GM20431 (cell line): Measurements from ENCODE around the gene ANKRD22.
"Not testable (repeated sequence)": the region's sequence is repeated elsewhere in the genome, so short reads cannot be mapped to it uniquely, and the experiment has no call there.

Experiments
- in situ Hi-C: fragments of 300-500 bp; cut with MseI, MboI; formaldehyde crosslinking; loops from one replicate; pipeline ENCODE4 v1.15.0; 2020; ENCODE audit warnings: low sequenced_read_pairs; ENCODE audit not compliant: unreplicated experiment

The ANKRD22 gene

DNA sequence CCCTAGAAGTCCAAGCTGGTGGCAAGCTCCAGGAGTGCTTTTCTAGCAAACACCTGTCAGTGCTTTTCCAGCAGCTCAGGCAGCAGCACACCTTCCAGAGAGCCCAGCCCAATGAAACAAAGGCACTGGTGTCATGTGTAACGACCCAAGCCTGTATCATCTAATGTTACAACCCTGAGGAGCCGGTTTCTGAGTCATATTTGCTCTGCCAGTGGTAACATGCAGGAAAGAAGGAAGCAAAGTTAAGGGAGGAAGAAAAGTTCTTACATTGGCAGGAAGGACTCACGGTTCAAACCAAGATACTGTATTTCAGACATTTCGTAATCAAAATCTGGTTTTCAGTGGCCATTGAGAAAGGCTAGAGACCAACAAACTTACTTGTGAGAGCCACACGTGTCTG lies at the start of gene ANKRD22:
ANKRD22 (minus strand) TSS at position 139 of the 400 bp plus-strand sequence. CDS start 237 bp downstream, outside the sequence.
- in situ Hi-C loops = no loop called here

DNA sequence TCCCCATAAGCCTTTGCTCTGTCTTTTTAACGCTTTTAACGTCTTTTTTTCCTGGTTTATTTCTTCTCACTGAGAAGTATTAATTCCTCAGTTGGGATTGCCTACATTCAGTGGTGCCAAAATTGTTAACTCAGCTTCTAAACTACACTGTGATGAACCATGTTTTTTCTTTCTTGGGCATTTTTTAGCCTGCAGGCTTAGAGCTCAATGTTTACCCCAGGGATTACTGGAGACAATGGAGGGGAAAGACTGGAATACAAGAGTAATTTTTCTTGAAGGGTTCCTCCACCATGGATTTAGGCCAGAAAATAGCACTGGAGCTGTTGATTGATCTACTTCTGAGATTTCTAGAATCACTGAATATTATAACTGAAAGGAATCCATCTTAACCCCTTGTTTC lies 48.2 kb upstream of the ANKRD22 start:
- in situ Hi-C loops = no loop called here

DNA sequence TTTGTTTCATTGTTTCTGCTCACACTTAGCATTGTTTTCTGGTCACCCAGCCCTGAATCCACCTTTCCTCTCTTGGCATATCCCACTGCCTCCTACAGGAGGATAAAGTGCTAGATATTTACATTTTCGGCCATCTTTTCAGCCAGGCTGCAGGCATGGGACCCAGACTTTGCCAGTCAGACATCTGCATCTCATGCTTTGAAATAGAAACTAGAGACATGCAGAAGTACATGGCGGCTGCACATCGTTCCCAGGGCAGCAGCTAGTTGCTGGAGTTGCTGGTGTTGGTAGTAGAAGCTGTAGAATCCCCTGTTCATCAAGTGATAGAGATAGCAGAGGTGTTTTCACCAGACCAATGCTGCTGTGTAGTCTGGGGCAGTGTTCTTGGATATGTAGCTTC lies 47.1 kb upstream of the ANKRD22 start:
- in situ Hi-C loops = no loop called here

DNA sequence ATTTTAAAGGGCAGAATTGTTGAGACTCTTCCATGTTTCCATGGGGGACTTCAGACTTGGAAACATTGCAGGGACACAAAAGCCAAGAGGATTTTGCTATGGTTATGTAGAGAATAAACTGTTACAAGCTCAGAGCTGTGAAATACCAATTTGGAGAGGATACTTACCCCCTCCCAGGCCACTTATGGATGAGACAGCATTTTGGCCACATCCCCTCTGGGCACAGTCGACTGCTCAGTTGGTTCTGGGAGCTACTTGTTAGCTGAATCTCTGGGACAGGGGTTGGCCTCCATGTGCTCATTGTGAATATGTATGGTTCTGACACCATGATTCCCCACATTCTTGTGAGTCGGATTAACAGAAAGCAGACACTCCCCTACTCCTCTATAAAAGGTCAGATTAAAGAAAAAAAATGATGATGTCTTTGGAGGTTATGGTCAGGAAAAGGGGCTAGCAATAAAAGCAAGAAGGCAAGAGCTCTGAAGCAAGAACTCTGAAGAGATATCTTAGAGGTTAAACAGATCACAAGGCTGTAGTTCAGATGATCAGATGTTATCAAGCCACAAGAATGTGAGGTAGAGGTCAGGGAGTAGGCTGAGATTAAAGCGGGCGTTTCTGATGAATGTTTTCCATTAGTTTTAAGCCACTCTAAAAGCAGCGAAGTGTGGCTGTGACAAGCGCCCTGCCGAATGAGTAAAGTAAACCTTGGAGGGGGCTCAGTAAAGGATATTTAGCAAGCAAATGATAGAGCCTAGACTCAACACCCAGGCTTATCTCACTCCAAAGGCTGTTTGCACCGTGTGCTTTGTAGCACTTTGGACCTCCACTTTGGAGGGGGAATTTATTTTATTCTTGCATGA lies 45.6 kb upstream of the ANKRD22 start:
- in situ Hi-C loops = no loop called here

DNA sequence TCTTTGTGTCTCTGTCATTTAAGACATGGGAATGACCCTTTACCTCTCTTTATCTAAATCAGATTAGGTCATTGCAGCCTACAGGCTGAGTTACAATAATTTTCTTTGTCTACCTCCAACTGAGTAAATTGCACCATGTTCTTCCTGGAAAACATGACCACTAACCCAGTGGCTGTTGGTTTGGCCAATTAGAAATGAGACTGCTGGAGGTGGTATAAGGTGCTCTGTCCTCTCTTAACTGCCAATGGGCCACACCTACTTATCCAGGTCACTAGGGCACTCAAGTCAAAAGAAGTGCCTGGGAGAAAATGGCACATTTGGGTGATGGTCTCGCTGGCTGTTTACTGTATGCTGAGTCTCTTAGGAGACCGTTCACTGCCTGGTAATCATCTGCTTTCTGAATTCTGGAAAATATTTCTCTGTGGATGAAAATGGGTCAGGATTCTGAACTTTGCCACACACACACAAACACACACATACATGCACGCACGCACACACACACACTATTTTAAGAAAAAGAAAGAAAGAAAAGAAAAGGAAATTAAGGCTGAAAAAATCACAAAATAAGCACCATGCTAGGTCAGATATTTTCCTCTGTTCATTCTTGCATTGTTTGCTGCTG lies 44.8 kb upstream of the ANKRD22 start:
- in situ Hi-C loops = no loop called here

DNA sequence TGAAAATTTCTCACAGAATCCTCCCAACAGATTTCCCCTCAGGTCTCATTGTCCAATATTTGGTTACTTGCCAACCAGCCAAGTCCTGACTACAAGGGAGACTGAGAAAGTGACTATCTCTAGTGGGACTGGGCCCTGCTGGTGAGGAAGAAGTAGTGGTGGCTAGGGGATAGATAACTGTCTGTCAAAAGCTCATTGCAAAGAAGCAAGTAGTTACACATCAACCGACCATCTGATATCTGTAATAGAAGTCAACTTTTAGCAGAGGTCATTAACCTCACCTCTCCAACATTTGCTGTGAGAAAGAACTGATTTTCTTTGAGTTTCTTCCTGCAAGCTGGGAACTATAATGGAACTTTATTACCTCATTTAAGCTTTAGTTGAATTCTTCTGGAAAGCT lies 43.6 kb upstream of the ANKRD22 start:
- in situ Hi-C loops = no loop called here

DNA sequence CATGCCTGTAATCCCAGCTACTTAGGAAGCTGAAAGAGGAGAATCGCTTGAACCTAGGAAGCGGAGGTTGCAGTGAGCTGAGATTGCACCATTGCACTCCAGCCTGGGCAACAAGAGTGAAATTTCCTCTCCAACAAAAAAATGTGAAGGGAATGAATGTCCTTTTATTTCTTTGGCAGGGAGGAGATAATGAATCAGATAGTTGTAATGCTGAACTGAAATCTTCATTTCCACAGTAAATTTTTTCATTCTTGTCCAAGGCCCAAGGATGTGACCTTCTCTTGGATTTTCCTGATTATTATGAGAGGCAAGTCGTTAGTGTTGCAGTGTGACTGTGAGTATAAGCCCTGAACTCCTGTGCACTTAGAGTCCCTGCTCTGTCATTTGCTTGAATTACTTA lies 42.0 kb upstream of the ANKRD22 start:
- in situ Hi-C loops = no loop called here

DNA sequence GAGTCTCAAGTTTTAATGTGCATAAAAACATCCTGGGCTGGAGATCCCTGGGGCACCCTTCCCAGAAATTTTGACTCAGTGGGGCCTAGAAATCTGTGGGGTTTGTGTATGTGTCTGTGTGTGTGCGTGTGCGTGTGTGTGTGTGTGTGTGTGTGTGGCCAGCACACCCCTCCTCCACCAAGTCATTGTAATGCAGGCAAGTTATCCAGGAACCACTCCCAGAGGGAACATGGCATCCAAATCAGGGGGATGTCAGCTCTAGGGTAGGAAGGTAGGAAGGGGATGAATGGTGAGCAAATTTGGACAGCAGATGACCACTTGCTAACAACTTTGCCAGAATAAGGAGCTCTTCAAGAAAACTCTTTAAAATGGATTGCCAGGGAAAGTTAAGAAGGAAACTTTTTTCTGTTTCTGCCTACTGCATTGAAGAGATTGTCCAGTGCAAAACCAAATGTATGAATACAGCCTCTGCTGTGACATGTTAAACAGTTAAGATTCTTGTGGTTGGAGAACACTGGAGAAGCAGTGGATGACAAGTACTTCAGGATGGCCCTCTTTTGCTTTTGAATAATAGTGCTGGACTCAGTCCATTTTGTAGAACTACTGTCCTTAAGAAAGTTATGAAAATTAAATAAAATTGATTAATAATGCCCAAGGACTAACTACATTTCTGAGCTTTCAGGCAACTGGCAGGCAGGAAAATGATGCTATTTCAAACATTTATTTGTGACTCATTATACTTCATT lies 40.8 kb upstream of the ANKRD22 start:
- in situ Hi-C loops = no loop called here

DNA sequence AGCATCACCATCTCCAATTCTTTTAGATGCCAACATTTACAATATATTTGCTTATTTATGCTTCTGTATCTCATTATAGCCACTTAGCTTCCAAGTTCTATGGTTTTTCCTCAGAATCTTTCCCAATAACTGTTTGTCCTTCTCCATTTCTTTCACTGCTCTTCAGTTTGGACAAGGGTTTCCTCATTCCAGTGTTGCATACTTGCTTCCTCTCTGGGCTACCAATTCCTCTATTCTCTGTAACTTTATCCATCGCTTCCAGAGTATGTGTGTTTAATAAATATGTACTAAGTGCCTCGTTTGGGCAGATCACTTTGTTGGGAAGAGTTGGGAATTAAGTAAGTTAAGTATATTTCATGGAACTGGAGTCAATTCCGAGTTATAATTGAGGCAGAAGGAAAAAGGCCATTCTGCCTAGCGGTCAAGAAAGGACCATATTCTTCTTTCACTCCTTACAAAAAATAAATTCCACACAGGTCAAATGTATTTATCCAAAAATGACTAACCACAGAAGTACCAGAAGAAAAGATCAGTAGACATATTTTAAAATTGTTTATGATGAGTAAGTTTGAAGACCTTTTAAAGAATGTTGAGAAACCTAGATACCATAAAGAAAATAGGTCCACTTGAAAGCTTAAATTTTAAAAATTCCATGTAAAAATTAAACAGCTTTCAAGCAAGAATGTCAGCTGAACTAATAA lies 39.2 kb upstream of the ANKRD22 start:
- in situ Hi-C loops = no loop called here

DNA sequence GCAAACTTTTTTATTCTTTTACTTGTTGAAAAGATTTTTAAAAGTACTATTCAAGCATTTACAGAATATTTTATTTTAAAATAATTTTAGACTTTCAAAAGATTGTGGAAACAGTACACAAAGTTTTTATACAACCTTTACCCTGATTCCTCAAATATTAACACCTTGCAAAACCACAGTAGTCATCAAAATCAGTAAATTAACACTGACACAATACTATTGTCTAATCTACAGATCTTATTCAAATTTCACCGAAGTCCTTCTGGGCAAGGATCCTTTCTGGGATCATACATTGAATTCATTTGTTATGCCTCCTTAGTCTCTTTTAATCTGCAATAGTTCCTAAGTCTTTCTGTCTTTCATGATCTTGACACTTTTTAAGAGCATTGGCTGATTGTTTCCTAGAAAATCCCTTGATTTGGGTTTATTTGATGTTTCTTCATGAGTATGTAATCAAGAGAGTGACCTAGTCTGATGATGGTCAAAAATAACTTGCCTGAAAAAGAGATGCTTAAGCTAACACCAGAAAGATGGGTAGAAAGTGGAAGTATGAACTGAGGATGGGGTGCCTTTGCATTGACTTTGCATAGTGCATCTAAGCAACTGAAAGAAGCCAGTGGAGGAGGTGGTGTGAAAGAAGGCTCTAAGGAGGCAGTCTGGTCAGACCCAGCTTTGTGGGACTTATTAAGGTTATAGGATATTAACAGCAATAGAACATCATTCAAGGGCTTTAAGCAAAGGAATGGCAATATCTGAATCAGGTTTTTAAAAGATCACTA lies 38.1 kb upstream of the ANKRD22 start:
- in situ Hi-C loops = no loop called here

DNA sequence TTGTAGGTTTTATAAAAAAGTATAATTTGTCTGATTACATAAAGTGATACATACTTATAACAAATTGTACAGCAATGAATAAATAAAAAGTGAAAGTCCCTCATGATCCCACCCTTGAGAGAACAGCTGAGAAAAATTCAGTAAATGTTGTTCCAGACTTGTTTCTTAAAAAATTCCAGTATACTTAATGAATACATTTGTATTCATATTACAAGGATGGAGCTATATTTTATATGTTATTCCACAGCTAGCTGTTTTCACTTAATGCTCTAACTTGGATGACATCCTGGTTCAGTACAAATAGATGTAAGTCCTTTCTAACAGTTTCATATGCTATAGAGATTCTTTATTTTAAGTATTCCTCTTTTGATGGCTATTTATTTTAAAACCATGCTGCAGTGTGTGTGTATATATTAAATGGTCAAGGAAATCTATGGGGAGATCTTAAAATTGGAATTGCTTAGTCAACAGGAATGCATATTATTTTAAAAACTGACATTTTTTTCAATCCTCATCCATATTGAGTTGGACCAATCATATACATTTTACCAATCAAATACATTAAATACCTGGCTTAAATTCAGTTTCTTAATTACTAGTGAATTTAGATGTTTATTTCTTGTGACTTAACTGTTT lies 37.3 kb upstream of the ANKRD22 start:
- in situ Hi-C loops = no loop called here

DNA sequence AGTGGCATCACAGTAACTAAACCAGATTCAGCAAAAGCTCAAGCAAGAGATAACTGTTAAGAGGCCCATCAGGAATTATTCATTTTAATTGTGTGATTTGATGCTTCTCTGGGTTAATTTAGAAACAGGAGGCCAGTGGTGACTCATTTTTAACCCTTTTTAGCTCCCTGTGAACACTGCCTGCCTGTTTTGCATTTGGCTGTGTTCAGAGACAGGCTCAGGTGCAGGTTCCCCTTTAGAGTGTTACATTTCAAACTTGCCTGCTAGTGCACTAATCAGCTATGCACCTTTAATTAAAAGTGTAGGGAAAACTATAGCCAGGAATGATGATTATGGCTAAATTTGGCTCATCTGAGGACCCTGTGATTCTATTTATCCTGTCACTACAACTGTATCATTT lies 34.9 kb upstream of the ANKRD22 start:
- in situ Hi-C loops = no loop called here

DNA sequence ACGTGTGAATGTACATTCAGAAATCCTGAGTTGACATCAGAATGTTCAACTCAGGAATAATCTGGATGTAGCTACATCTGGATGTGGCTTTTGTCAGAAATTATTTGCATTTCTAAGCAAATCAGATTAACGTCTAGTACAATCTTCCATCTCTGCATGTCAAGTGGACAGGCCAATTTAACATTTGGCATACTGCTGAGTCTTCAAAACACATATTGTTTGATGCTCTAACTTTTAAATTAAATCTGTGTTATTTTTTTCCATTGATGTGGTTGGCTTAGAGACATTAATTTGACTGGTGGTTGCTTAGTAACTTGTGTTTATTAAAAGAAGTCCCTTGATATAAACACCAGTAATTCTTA lies 31.8 kb upstream of the ANKRD22 start:
- in situ Hi-C loops = no loop called here

DNA sequence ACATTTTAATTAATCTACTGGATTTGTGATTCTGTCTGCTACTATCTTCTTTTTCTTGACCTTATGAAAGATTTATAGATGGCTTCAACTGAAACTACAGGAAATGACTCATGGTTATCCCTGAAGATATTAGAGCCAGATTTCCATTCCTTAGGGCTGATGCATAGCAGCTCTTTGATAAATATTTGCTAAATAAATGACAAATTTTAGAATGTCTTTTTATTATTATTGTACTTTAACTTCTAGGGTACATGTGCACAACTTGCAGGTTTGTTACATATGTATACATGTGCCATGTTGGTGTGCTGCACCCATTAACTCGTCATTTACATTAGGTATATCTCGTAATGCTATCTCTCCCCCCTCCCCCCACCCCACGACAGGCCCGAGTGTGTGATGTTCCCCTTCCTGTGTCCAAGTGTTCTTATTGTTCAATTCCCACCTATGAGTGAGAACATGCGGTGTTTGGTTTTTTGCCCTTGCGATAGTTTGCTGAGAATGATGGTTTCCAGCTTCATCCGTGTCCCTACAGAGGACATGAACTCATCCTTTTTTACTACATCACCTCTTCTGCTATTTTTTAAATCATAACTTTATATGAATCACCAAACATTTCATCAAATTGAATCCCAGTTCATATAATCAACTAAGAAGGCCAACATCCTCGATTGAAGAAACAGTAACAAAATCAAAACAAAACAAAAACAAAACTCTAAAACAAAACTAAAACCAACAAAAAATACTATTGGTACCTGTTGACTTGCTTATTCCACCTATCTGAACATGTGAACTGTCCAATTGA lies 31.2 kb upstream of the ANKRD22 start:
- in situ Hi-C loops = not testable (repeated sequence)

DNA sequence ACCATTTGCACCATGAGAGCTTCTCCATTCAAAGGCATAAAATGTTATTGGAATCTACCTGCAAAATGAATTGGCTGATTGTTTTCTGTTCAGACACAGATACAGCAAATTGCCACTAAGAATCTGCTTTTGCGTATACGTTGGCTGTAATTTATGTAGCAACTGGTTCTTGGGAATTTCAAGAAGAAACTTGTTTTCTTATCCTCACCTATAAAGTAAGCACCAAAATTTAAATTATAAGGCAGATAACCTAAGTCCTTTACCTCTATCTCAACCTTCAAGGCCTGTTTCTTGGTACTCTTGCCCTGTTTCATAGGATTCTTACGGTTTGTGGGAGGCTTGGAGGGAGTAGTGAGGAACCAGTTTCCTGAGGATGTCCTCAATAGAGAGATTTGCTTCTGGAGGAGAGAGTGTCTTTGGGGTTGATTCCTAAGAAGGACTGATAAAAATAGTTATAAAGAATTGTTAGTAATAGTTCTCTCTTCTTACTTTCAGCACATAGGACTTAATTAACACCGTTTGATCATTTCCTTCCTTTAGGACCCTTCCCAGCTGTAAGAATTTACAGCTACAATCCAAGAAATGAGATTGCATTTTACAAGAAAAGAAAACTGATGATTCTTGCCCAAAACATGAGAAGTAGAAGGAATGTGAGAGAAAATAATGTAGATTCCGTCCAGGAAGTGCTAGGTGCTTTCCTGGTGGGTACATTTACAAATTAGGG lies 30.4 kb upstream of the ANKRD22 start:
- in situ Hi-C loops = no loop called here

DNA sequence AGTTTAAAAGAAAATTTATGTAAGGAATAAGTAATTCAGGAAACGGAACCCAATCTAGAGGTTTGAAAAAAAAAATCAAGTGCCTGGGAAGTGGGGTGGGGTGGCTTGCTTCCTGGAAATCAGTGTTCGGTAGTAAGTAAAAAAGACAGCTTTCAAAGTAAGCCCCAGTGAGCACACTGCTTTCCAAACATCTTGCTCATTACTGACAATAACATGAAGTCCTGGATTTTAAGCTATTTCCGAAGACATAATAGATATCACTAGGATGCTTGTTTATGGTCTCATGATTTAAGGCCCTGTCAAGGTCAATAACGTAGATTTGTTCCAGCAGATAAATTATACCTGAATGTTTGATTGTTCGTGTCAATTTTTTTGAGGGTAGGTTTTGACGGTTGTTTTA lies 29.7 kb upstream of the ANKRD22 start:
- in situ Hi-C loops = no loop called here

DNA sequence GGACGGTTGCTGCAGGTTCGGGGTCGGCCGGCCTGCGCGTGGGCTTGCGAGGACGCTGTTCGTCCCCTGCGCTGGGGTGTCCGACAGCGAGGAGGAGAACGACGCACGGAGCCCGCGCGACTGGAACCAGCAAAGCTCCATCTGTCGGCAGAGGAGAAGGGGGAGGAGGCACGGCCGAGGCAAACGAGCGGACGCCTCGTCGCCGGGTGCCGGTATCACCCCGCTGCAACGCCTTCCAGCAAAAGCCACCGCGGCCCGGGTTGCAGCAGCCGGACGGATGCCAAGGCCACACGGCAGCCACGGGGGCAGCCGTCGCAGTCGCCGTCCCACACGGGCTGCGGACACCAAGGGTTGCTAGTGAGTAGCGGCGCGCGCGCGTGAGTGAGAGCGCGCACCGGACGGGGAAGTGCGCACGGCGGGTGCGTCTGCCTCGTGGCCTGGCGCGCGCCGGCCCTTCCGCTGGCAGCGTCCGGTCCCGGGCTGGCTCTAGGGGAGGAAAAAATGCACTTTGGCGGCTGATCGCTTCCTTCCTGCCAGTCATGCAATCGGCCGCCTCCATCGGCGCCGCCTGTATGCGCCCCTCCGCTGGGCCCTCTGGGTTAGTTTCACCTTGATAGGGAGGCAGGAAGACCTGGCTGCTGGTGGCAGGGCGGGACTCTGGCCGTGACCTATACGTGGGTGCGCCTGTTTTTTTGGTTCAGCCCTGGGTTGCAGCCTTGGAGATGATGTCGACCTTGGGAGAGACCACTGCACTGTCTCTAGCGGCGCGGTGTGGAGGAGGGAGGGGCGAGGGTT lies 28.8 kb upstream of the ANKRD22 start:
- in situ Hi-C loops = no loop called here
